ENCODE measurements around the gene GP5. TPM values are rescaled to one million over a fixed set of nuclear protein-coding genes. Genes with fewer than 3 reads are reported as not detected.

The GP5 gene
- total RNA-seq, 1 experiment from 2014 or later: not detected

GRCh38 chr3:194373899-194374298, 25.2 kb downstream of the GP5 start:
- Histone ChIP-seq H3K4me2 (ENCODE audit: insufficient read depth, insufficient read length, low read length) (no peak overlapping the region), H2AFZ (ENCODE audit: low read length) (no peak overlapping the region), H4K91ac (ENCODE audit: insufficient read length, low read depth, low read length) (no peak overlapping the region), H3K56ac (ENCODE audit: insufficient read length, low read depth, low read length) (no peak overlapping the region), H4K5ac (ENCODE audit: insufficient read length, low read depth, low read length) (no peak overlapping the region), H3K27me3 (ENCODE audit: insufficient read depth, low read length) (no peaks in the 10 kb centered on the region; the same call in 1 of the 2 replicates), H3K79me1 (ENCODE audit: insufficient read depth, low read depth, low read length, poor library complexity, severe bottlenecking) (no peaks in the 10 kb centered on the region), H3K9ac (ENCODE audit: extremely low read depth, insufficient read length, low read length) (no peak overlapping the region), H2BK120ac (ENCODE audit: low read depth, low read length, poor library complexity, severe bottlenecking) (no peak overlapping the region), H2BK12ac (ENCODE audit: insufficient read length, low read depth, low read length) (no peak overlapping the region), H4K20me1 (ENCODE audit: control insufficient read depth, insufficient read depth, insufficient read length) (no peaks in the 10 kb centered on the region), H2BK5ac (ENCODE audit: insufficient read length, low read length) (no peak overlapping the region), H2BK15ac (ENCODE audit: low read depth, low read length) (no peak overlapping the region), H3K4me1 (ENCODE audit: insufficient read depth, low read length) (no peaks in the 10 kb centered on the region; the same call in 1 of the 2 replicates), H3K4ac (ENCODE audit: low read depth, low read length) (no peak overlapping the region), H3K14ac (ENCODE audit: insufficient read depth, low read length) (no peak overlapping the region), H3K27ac (ENCODE audit: insufficient read length, low read depth, low read length) (no peak overlapping the region), H3T11ph (ENCODE audit: low read length) (no peak overlapping the region), H2AK5ac (ENCODE audit: insufficient read length, low read length) (no peak overlapping the region), H3K23me2 (ENCODE audit: insufficient read length, low read depth, low read length, poor library complexity, severe bottlenecking) (no peaks in the 10 kb centered on the region), H3K18ac (ENCODE audit: insufficient read length, low read depth, low read length) (no peak overlapping the region), H2BK20ac (ENCODE audit: low read depth, low read length, poor library complexity, severe bottlenecking) (no peak overlapping the region), H3K23ac (ENCODE audit: insufficient read length, low read depth, low read length) (no peak overlapping the region), H3K79me2 (ENCODE audit: insufficient read depth, low read length) (no peaks in the 10 kb centered on the region), H4K8ac (replicated peaks; ENCODE audit: insufficient read length, low read depth, low read length) (no peak overlapping the region), H3K9me3 (ENCODE audit: control insufficient read depth, low read depth, low read length) (no peaks in the 10 kb centered on the region)
- TF ChIP-seq, protein P1, sequence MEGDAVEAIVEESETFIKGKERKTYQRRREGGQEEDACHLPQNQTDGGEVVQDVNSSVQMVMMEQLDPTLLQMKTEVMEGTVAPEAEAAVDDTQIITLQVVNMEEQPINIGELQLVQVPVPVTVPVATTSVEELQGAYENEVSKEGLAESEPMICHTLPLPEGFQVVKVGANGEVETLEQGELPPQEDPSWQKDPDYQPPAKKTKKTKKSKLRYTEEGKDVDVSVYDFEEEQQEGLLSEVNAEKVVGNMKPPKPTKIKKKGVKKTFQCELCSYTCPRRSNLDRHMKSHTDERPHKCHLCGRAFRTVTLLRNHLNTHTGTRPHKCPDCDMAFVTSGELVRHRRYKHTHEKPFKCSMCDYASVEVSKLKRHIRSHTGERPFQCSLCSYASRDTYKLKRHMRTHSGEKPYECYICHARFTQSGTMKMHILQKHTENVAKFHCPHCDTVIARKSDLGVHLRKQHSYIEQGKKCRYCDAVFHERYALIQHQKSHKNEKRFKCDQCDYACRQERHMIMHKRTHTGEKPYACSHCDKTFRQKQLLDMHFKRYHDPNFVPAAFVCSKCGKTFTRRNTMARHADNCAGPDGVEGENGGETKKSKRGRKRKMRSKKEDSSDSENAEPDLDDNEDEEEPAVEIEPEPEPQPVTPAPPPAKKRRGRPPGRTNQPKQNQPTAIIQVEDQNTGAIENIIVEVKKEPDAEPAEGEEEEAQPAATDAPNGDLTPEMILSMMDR (conservative IDR thresholded peaks at IDR 0.05): no peak
- Mint-ChIP-seq H3K27ac (no peak overlapping the region; a peak in 1 of 7 replicates), H3K27me3 (ENCODE audit: low read depth) (peaks cover 14% of the 10 kb centered on the region), H3K36me3 (ENCODE audit: insufficient read depth in 1 of 3, low read depth in 3 of 3) (no peaks in the 10 kb centered on the region; a peak in 1 of 7 replicates), H3K9me3 (no peaks in the 10 kb centered on the region; a peak in 1 of 5 replicates), H3K4me1 (peaks cover 32 to 53% of the 10 kb centered on the region in 2 experiments), H3K4me3 (no peak overlapping the region)
- DNase-seq: no peak
- no CpG with 5 or more reads among the region's 8 CpGs for WGBS (ENCODE audit: extremely low coverage, insufficient read length, low lambda C conversion rate)

All from H9 (cell line).